NCI-H446 (cell line): ENCODE results near the gene RALY.
"Not testable (repeated sequence)": the region's sequence is repeated elsewhere in the genome, so short reads cannot be mapped to it uniquely, and the experiment has no call there.

ENCODE experiments used
- DNase-seq, 2 experiments: peaks; one replicate each; lab custom pipeline; 2025; lab: John Stamatoyannopoulos, UW

RALY gene

GRCh38 chr20:34015401-34016335 is 22.0 kb downstream of the RALY start:
- DNase-seq: no peak

DNA sequence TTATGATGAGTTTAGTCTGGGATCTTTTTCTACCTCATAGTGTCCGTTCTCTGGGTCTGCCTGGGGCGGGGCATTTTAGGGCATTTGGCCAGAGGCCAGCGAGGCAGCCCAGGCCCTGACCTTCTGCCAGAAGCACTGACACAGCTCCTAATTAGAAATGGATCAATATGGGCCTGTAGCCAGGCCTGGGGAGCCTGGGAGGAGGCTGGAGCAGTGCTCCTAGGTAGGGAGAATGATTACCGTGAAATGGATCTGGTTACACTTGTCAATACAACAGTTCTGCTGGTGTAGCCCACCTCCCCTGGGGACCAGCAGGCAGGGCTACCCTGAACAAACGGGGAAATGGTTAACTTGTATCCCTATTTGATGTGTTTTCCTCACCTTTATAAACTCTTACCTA is 23.0 kb downstream of the RALY start:
- DNase-seq: peak in 1 of 2 experiments; percentile 32

DNA sequence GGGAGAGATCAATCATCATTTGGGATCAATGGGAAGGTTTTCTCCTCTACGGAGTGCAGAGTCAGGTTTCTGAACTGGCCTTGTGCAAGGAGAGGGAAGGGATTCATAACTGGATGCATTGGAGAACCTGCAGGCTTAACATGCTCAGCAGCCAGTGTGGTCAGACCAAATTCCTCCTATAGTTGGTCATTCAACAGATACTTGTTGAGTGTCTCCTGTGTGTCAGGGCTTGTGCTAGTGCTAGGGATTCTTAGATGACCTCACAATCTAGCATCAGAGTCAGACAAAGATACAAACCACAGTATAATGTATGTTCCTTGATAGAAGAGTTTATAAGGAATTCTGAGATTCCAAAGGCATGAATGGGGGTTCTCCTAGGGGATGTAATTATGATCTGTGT is 23.9 kb downstream of the RALY start:
- DNase-seq: no peak

- DNase-seq: no peak
These were observed 24.5 kb downstream of the RALY start for GRCh38 chr20:34018166-34018565.

- peak in 1 of 2 experiments; percentile 19 for DNase-seq
These were observed 28.6 kb downstream of the RALY start for GRCh38 chr20:34022151-34022838.

DNA sequence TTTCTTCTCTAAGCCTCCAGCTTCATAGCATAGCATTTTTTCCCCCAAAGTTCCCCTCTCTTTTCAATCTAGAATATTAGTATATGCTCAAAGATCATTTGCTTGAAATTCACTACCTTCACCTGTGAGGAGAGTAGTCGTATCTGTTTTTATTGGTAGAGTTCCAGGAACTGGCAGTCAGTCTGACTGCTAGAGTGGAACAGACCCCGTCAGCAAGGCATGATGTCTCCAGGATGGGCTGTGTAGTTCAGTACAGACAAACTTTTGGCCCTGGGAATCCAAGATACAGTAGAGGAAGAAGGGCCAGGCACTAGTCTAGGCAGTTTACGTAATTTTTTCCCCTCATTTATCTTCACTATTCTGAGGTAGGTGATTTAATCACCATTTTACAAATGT is 29.1 kb downstream of the RALY start:
- DNase-seq: no peak

DNA sequence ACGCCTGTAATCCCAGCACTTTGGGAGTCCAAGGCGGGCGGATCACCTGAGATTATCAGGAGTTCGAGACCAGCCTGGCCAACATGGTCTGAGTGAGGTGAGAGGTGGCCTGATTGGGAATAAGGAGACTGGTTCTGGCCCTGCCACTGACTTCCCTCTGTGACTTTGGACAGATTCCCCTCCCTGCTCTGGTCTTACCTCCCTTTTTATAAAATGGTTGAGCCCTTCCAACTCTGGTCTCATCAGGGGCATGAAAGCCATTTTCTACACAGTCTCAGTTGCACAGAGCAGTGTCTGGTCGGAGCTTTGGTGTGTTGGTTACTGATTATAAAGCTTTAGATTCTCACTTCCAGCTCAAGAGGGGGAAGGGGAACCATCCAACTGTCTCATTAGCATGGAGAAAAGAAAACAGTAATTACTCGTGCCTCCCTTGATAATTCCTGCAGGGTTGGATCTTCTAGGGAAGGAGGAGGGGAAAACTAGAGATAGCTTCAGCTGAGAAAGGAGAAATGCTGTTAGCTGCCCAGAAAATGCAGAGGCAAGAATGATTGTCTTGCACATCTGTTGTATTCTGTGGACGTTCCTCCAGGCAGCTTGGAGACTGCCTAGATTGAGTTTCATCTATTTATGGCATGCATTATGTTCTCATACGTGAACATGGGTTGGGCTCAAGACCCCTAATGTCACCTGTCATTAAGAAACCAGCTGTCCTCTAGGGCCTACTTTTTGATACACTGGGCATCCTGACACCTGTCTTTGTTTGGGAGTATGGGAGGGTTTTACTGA is 30.4 kb downstream of the RALY start:
- no peak for DNase-seq

GRCh38 chr20:34024723-34025351 is 31.1 kb downstream of the RALY start:
- DNase-seq: no peak

DNA sequence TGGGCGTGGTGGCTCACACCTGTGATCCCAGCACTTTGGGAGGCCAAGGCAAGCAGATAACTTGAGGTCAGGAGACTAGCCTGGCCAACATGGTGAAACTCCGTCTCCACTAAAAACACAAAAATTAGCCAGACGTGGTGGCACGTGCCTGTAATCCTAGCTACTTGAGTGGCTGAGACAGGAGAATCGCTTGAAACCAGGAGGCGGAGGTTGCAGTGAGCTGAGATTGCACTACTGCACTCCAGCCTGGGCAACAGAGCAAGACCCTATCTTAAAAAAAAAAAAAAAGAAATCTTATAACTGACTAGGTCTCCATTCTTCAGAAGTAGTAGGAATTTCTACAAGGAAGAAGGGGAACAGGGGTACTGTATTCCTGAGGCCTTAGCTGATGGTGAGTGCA is 34.3 kb downstream of the RALY start:
- DNase-seq: not testable (repeated sequence)

GRCh38 chr20:34029415-34029814 is 35.7 kb downstream of the RALY start:
- no peak for DNase-seq

DNA sequence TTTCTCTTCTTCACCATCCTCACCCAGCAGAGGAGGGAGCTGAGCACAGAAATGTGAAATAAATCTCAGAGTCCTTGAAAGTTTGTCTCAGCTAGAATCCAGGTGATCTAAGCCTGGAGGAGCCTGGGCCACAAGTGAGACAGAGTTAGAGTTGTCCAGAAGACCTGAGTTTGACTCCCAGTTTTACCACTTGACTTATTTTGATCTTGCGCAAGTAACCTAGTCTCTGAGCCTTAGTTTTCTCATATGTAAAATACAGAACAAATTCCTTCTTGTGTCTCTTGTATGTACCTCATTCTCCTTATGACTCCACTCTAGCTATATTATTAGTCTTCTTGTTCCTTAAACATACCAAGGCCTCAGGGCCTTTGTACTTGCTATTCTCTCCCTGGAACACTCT is 36.7 kb downstream of the RALY start:
- DNase-seq: no peak

- no peak for DNase-seq
These were observed 40.2 kb downstream of the RALY start for GRCh38 chr20:34033903-34034302.

- DNase-seq: no peak
These were observed 43.4 kb downstream of the RALY start for GRCh38 chr20:34037121-34037520.

GRCh38 chr20:34037767-34038166 is 44.1 kb downstream of the RALY start:
- no peak for DNase-seq

DNA sequence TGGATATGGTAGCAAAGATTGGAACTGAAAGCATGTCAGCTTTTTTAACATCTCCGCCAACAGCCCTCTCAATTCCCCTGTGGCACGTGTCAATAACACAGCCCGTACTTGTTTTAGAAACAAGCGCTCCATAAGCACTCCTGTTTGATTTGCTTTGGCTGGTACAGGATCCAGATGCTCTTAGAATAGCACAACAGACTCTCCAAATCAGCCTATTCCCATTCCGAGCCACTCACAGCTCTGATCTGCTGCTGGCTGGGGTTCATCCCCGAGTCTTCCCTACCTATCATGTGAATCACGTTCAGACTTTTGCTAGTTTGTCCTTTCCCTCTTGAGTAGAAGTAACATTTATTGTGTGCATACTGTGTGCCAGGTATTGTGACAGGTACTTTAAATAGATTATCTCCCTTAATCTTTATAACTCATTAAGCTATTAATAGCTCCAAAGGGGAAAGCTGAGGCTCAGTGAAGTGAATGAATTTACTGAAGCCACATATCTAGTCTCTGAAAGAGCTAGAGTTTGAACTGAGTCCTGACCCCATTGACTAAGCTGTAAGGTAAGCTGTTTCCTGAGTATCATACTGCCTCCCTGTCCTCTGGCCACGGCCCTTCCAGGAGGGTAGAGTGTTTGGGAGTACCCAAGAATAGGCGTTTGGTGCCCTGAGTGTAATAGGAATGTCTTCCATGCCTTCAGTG is 46.7 kb downstream of the RALY start:
- peak in 1 of 2 experiments; percentile 60 for DNase-seq

GRCh38 chr20:34041226-34041625 is 47.5 kb downstream of the RALY start:
- DNase-seq: no peak

DNA sequence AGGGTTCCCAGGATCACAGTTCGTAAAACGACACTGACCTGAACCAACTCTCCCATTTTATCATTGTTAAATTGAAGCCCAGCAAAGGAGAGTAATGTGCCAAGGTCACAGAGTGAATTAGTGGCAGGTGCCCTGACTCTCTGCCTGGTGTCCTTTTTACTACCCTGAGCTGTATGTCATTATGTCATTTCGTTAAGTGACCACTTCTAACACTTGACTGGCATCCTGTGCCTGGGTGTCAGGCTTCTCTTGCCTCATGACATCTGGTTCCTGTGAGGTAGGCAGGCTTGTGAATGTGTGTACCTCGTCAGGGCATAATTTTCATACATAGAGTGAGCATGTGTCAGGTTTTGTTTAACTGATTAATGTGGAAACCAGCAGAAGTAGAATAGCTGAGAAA is 48.6 kb downstream of the RALY start:
- no peak for DNase-seq

GRCh38 chr20:34043025-34043424 is 49.3 kb downstream of the RALY start:
- DNase-seq: no peak

GRCh38 chr20:34045294-34045693 is 51.6 kb downstream of the RALY start:
- DNase-seq: no peak

DNA sequence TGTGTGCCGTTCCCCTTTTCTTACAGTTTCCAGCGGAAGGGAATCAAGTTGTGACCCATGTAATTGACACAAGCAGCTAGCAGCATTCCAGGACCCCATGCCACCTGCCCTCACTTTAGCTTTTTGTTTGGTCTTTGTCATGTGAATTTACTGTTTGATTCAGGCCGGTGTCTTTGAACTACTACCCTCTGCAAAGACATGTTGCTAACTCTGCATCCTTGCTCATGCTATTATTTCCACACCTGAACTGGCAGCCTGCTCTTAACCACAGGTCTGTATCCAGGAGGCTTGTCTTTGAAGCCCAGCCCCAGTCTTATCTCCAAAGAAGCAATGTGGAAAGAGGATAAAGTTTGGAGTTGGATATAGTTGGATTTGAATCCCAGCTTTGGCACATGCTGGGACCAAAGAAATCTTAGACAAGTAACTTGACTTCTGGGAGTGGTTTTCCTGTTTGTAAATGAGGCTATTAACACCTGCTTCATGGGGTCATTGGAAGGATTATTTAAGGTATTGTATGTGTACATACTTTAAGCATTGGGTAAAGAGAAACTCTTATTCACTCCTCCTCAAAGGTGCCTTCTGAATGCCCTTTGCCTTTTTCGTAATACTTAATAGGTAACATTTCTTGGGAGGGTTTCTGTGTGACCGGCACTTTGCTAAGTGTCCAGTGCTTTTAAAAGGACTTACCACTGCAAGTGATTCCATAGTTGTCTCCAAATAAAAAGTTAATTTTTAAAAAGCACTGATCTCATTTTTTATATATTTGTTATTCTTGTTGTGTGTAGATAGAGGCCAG is 52.4 kb downstream of the RALY start:
- DNase-seq: no peak
